OCI-LY1 (cell line): ENCODE measurements around the gene SGMS2.

Experiments used
- EZH2 ChIP-seq: fragments of 200-600 bp; sonication (generic), shearing (Covaris generic); IDR thresholded peaks from 2 replicates; pipeline ENCODE4 v1.8.0; 2017; ENCODE audit warnings: borderline replicate concordance, mixed run types, mild to moderate bottlenecking, antibody characterized with exemption, low read length, moderate library complexity, mixed read lengths
- TF ChIP-seq, protein P1 (sequence below): fragments of 200-600 bp; sonication (generic), shearing (Covaris generic); IDR thresholded peaks from 2 replicates; pipeline ENCODE4 v1.5.1; 2017; ENCODE audit warnings: mild to moderate bottlenecking, antibody characterized with exemption, low read length, moderate library complexity, mixed read lengths

DNA sequence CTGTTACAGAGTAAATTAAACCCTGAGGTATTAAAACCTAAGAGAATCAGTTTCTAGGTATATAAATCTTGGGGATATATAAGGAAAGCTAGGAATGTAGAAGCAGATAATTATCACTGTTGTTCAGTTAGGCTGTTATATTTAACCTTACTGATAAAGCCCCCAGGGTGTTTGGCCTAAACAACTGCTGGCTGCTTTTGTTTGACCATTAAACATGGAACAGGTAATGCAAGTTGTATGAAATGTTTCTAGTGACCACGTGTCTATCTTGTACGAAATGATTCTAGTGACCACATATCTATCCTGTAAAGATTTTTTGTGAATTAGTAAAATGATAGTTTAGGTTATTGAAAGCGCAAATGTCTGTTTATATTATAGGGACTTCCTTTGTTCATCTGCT, 52.6 kb downstream of the SGMS2 start:
- TF ChIP-seq, protein P1, sequence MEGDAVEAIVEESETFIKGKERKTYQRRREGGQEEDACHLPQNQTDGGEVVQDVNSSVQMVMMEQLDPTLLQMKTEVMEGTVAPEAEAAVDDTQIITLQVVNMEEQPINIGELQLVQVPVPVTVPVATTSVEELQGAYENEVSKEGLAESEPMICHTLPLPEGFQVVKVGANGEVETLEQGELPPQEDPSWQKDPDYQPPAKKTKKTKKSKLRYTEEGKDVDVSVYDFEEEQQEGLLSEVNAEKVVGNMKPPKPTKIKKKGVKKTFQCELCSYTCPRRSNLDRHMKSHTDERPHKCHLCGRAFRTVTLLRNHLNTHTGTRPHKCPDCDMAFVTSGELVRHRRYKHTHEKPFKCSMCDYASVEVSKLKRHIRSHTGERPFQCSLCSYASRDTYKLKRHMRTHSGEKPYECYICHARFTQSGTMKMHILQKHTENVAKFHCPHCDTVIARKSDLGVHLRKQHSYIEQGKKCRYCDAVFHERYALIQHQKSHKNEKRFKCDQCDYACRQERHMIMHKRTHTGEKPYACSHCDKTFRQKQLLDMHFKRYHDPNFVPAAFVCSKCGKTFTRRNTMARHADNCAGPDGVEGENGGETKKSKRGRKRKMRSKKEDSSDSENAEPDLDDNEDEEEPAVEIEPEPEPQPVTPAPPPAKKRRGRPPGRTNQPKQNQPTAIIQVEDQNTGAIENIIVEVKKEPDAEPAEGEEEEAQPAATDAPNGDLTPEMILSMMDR: no peak
- no peak for TF ChIP-seq EZH2
